ENCODE data around the gene GP9. TPM values are rescaled to one million over a fixed set of nuclear protein-coding genes. Genes with fewer than 3 reads are reported as not detected.
"Not testable (repeated sequence)": the region's sequence is repeated elsewhere in the genome, so short reads cannot be mapped to it uniquely, and the experiment has no call there.

Gene GP9
- polyA plus RNA-seq, 3 donors, result 1.3 to 2.1 (median 1.4) TPM

DNA sequence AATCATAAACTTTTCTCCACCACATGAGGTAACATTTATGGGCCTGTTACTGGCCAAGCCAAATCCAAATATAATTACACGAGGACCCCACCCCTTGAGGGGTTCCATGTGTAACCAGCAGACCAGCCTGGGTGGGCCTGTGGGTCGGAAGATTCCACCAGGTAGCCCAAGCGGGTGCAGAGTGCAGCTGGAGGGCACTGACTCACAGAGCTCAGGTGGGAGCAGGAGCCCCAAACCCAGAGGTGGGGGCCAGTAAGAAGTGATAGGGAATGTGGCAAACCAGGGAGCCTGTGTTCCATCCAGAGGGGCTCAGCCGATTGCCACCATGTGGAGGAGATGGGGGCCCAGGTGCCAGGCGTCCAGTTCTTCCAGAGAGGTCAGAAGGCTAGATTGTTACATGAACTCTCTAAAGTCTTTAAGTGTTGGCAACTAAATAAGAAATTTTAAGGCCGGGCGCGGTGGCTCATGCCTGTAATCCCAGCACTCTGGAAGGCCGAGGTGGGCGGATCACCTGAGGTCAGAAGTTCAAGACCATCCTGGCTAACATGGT lies 2.6 kb downstream of the GP9 start:
- no peak for DNase-seq (ENCODE audit: extremely low read depth in 1 of 11, low read depth in 9 of 11, low spot score in 4 of 11)

GRCh38 chr3:129063841-129064482 lies 3.4 kb downstream of the GP9 start:
- DNase-seq (ENCODE audit: extremely low read depth in 1 of 11, low read depth in 9 of 11, low spot score in 4 of 11), result no peak

DNA sequence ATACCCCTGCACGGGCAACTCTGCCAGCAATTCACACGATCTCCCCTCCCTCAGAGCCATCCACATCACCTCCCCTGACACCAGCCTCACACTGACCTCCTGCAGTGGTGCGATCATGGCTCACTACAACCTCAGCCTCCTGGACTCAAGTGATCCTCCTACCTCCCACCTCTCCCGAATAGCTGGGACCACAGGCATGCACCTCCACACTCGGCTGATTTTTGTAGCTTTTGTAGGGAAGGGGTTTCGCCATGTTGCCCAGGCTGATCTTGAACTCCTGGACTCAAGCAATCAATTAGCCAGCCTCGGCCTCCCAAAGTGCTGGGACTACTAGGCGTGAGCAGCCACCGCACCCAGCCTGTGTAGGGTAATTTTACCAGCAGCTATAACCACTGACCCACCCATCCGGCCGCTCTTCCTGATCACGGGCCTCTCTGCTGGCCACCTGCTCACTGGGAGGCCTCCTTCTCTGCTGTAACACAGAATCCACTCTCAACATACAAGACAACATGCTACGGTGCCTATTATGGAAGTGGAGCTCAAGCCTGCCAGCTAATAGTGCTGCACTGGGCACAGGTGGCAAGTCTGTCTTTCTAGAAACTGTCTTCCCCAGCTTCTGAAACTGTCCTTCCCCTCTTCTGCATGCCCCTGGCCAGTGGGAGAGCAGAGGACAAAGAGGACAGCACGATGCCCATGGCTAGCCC lies 4.6 kb downstream of the GP9 start:
- DNase-seq (ENCODE audit: extremely low read depth in 1 of 11, low read depth in 9 of 11, low spot score in 4 of 11), result no peak

GRCh38 chr3:129065720-129066073 lies 5.1 kb downstream of the GP9 start:
- no peak for DNase-seq (ENCODE audit: extremely low read depth in 1 of 11, low read depth in 9 of 11, low spot score in 4 of 11)

- not testable (repeated sequence) for DNase-seq (ENCODE audit: extremely low read depth in 1 of 11, low read depth in 9 of 11, low spot score in 4 of 11)
Measured at GRCh38 chr3:129067719-129068118, 7.1 kb downstream of the GP9 start.

DNA sequence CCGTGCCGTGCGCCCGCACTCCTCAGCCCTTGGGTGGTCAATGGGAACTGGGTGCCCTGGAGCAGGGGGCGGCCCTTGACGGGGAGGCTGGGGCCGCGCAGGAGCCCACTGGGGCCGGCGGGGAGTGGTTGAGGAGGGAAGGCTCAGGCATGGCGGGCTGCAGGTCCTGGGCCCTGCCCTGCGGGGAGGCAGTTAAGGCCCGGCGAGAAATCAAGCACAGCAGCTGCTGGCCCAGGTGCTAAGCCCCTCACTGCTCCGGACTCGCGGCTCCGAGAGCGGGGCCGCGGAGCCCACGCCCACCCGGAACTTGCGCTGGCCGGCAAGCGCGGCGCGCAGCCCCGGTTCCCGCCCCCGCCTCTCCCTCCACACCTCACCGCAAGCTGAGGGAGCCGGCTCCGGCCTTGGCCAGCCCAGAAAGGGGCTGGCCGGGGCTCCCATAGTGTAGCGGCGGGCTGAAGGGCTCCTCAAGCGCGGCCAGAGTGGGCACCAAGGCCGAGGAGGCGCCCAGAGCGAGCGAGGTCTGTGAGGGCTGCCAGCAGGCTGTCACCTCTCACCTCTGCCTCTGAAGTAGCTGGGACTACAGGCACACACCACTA lies 7.8 kb downstream of the GP9 start:
- no peak for DNase-seq (ENCODE audit: extremely low read depth in 1 of 11, low read depth in 9 of 11, low spot score in 4 of 11)

DNA sequence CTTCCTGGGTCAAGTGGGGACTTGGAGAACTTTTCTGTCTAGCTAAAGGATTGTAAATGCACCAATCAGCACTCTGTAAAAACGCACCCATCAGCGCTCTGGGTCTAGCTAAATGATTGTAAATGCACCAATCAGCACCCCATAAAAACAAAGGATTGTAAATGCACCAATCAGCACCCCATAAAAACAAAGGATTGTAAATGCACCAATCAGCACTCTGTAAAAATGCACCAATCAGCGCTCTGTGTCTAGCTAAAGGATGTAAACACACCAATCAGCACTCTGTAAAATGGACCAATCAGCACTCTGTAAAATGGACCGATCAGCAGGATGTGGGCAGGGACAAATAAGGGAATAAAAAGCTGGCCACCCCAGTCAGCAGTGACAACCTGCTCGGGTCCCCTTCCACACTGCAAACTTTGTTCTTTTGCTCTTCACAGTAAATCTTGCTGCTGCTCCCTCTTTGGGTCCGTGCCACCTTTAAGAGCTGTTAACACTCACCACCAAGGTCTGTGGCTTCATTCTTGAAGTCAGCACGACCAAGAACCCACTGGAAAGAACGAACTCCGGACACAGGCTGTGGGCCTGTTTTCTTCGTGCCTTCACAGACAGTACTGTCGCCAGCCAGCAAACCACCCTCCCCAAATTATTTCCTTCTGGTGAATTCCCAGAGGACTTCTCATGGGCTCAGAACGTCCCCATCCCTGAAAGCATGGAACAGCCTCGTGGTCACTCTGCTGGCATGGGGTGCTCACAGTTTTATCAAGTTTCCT lies 8.9 kb downstream of the GP9 start:
- not testable (repeated sequence) for DNase-seq (ENCODE audit: extremely low read depth in 1 of 11, low read depth in 9 of 11, low spot score in 4 of 11)

GRCh38 chr3:129070086-129070885 lies 9.7 kb downstream of the GP9 start:
- DNase-seq (ENCODE audit: extremely low read depth in 1 of 11, low read depth in 9 of 11, low spot score in 4 of 11), result no peak

- DNase-seq (ENCODE audit: extremely low read depth in 1 of 11, low read depth in 9 of 11, low spot score in 4 of 11), result no peak
Measured at GRCh38 chr3:129077222-129077621, 16.6 kb downstream of the GP9 start.

GRCh38 chr3:129078510-129078909 lies 17.9 kb downstream of the GP9 start:
- DNase-seq (ENCODE audit: extremely low read depth in 1 of 11, low read depth in 9 of 11, low spot score in 4 of 11), result no peak

DNA sequence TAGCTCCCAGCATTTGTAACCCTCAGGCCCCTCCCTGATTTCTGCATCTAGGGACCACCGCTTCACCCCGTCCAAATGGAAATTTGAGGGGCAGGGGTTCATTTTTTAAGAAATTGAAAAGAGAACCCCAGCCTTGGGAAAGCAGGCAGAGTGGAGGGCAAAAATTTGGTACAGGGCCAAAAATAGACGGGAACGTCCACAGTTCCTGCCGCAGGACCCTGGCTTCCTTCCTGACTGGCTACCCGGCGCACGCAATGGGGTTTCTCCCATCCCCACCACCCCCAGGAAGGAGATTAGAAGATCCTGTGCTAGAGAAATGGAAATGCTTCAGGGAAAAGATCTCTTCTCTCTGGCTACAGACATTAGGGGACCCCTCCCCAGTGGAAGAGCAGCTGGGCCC lies 20.9 kb downstream of the GP9 start:
- DNase-seq (ENCODE audit: extremely low read depth in 1 of 11, low read depth in 9 of 11, low spot score in 4 of 11), result no peak

- DNase-seq (ENCODE audit: extremely low read depth in 1 of 11, low read depth in 9 of 11, low spot score in 4 of 11), result no peak
Measured at GRCh38 chr3:129082026-129082425, 21.4 kb downstream of the GP9 start.

GRCh38 chr3:129084501-129084900 lies 23.9 kb downstream of the GP9 start:
- no peak for DNase-seq (ENCODE audit: extremely low read depth in 1 of 11, low read depth in 9 of 11, low spot score in 4 of 11)

DNA sequence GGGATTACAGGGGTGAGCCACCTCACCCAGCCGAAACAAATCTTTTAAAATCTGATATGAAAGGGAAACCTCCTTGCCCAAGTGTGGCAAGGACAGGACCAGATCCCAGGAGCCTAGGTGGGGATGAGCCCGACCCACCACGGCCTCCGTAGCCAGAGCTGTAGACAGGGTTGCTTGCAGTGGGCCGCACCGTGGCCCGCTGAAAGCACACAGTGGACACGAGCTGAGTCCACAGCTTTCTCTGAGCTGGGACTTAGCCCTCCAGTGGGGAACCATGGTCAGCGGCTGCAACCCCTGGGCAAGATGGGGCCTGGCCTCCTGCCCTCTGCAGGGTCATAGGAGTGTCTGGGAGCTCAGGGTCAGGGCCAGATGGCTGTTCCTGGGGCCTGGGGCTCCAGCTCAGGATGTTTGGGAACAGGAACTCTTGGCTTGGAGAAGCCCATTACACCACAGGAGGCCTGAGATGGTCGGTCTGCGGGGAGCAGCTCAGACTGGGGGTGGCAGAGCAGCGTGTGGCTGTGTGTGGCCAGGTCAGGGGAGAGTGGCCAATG lies 24.7 kb downstream of the GP9 start:
- no peak for DNase-seq (ENCODE audit: extremely low read depth in 1 of 11, low read depth in 9 of 11, low spot score in 4 of 11)

- no peak for DNase-seq (ENCODE audit: extremely low read depth in 1 of 11, low read depth in 9 of 11, low spot score in 4 of 11)
Measured at GRCh38 chr3:129085818-129086217, 25.2 kb downstream of the GP9 start.

- no peak for DNase-seq (ENCODE audit: extremely low read depth in 1 of 11, low read depth in 9 of 11, low spot score in 4 of 11)
Measured at GRCh38 chr3:129087138-129087702, 26.6 kb downstream of the GP9 start.

DNA sequence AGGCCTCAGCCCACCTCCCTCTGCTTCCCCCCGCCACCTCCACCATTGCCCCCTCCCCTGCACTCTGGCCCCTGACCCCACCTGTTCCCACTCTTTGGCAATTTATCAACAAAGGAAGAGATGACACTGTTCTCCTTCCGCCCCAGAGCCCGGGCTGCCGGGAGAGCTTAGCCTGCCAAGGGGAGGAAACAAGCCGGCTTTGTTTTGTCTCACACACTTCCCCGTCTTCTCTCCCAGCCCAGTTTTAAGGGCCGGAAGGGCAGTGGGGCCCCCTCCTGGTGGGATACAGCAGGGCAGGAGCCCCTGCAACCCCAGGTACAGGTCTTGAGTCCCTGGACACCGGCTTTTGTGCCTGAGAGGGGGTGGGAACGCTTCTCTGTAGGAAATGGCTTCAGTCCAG lies 27.3 kb downstream of the GP9 start:
- DNase-seq (ENCODE audit: extremely low read depth in 1 of 11, low read depth in 9 of 11, low spot score in 4 of 11), result not testable (repeated sequence)

GRCh38 chr3:129088312-129088711 lies 27.7 kb downstream of the GP9 start:
- DNase-seq (ENCODE audit: extremely low read depth in 1 of 11, low read depth in 9 of 11, low spot score in 4 of 11), result not testable (repeated sequence)

Data from renal cortex interstitium (tissue), 11 donors.